Ovary (tissue), 3 donors: ENCODE measurements around the gene ZSCAN10.

Experiments used
- CTCF ChIP-seq, 3 donors: fragments of 450-650 bp in 2 of 3; fragments of 200-600 bp in 1 of 3; IDR thresholded peaks; one replicate each; pipeline versions ENCODE4 v1.5.1 to v1.8.0; 2016 to 2022; ENCODE audit warnings: antibody characterized with exemption in 3 of 3, mild to moderate bottlenecking in 1 of 3
- POLR2A ChIP-seq: fragments of 450-650 bp; IDR thresholded peaks from one replicate; pipeline ENCODE4 v1.6.1; 2017; ENCODE audit warnings: antibody characterized with exemption, mild to moderate bottlenecking, moderate library complexity
- donor health status: DM: no; HTN: no; CAD: no.

DNA sequence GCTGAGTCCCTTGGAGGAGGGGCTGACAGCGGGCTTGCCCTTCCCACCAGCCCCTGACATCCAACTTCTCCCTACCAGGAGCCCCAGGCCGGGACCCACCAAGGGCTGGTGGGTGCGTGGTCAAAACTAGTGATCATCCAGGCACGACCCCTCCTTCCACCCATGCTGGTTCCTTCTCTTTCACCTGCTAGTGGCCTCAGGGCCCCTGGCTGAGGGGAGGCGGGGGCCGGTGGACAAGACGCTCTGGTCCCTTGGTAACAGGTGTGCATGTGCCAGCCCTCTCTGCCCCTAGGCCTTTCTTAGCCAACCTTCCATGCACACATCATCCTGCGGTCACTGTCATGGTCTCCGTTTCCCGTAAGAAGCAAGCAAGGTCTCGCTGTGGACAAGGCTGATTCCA, 44.1 kb upstream of the ZSCAN10 start:
- no peak for TF ChIP-seq POLR2A
- no peak for TF ChIP-seq CTCF (IDR thresholded peaks at IDR 0.05)
